ENCODE data around the gene LKAAEAR1. TPM values are rescaled to one million over a fixed set of nuclear protein-coding genes. Genes with fewer than 3 reads are reported as not detected.

Gene LKAAEAR1
- total RNA-seq, 2 donors from 2014 or later = 3.9 TPM; not detected in 1

GRCh38 chr20:64056639-64056888 lies 27.6 kb downstream of the LKAAEAR1 start:
- WGBS, 2 donors = 28 to 39% methylated on average over 6 to 7 of the region's 7 CpGs
- Histone ChIP-seq H3K27ac (peak overlapping the region in 2 of 4 donors; percentile 42), H3K27me3 (no peaks in the 10 kb centered on the region), H3K36me3 (replicated peaks in 1 of 2; ENCODE audit: insufficient read depth in 1 of 2, low read depth in 2 of 2) (no peaks in the 10 kb centered on the region), H3K9me3 (no peaks in the 10 kb centered on the region), H3K4me3 (no peak overlapping the region), H3K4me1 (peaks cover 12% of the 10 kb centered on the region)
- TF ChIP-seq CTCF (IDR thresholded peaks at IDR 0.05) (no peak), POLR2A (IDR thresholded peaks at IDR 0.05) (no peak)
- ATAC-seq = no peak
- no peak for DNase-seq
- intact Hi-C loops (cut with DNase I) = no loop called here

- Histone ChIP-seq H3K4me3 (no peak overlapping the region), H3K36me3 (replicated peaks in 1 of 2; ENCODE audit: insufficient read depth in 1 of 2, low read depth in 2 of 2) (no peaks in the 10 kb centered on the region), H3K27ac (peak overlapping the region in 2 of 4 donors; percentile 43 to 44), H3K9me3 (no peaks in the 10 kb centered on the region), H3K4me1 (peaks cover 12% of the 10 kb centered on the region), H3K27me3 (no peaks in the 10 kb centered on the region)
- 20 to 35% methylated on average over 5 to 22 of the region's 22 CpGs for WGBS, 2 donors
- intact Hi-C loops (cut with DNase I) = no loop called here
- ATAC-seq = peak; percentile 29
- no peak for DNase-seq
- TF ChIP-seq POLR2A (IDR thresholded peaks at IDR 0.05) (no peak), CTCF (IDR thresholded peaks at IDR 0.05) (no peak)
These were observed 28.1 kb downstream of the LKAAEAR1 start for GRCh38 chr20:64055893-64056638.

- H3K9me3 ChIP-seq = no peaks in the 10 kb centered on the region
- intact Hi-C loops (cut with DNase I) = no loop called here
- no peak overlapping the region for H3K4me3 ChIP-seq
- H3K36me3 ChIP-seq (replicated peaks in 1 of 2; ENCODE audit: insufficient read depth in 1 of 2, low read depth in 2 of 2) = no peaks in the 10 kb centered on the region
- ATAC-seq = no peak
- 63 to 75% methylated on average over 5 to 9 of the region's 9 CpGs for WGBS, 2 donors
- TF ChIP-seq POLR2A (IDR thresholded peaks at IDR 0.05) (no peak), CTCF (IDR thresholded peaks at IDR 0.05) (no peak)
- no peak for DNase-seq
- peaks cover 0 to 4% of the 10 kb centered on the region in 2 donors for H3K27me3 ChIP-seq
- peaks cover 12% of the 10 kb centered on the region for H3K4me1 ChIP-seq
- peak overlapping the region in 2 of 4 donors; percentile 43 to 44 for H3K27ac ChIP-seq
These were observed 28.8 kb downstream of the LKAAEAR1 start for GRCh38 chr20:64055396-64055892.

- Histone ChIP-seq H3K27me3 (peaks cover 0 to 7% of the 10 kb centered on the region in 2 donors), H3K4me3 (no peak overlapping the region), H3K9me3 (no peaks in the 10 kb centered on the region), H3K27ac (peak overlapping the region in 2 of 4 donors; percentile 36 to 43), H3K4me1 (peaks cover 16% of the 10 kb centered on the region), H3K36me3 (replicated peaks in 1 of 2; ENCODE audit: insufficient read depth in 1 of 2, low read depth in 2 of 2) (no peaks in the 10 kb centered on the region)
- no peak for TF ChIP-seq CTCF (IDR thresholded peaks at IDR 0.05)
- peak in 2 of 3 donors; percentile 6 to 28 for TF ChIP-seq POLR2A (IDR thresholded peaks at IDR 0.05)
- intact Hi-C loops (cut with DNase I) = no loop called here
- 13 to 36% methylated on average over 3 to 11 of the region's 17 CpGs for WGBS, 2 donors
- DNase-seq (peak in 1 of 4 donors; percentile 25), ATAC-seq (peak; percentile 15)
These were observed 30.1 kb downstream of the LKAAEAR1 start for GRCh38 chr20:64053841-64054661.

Measured in body of pancreas (tissue), 4 donors.